SK-N-SH (cell line): ENCODE measurements around the gene SAT1. TPM values are rescaled to one million over a fixed set of nuclear protein-coding genes. Genes with fewer than 3 reads are reported as not detected.

Experiments used
- CTCF ChIA-PET: fragments of 300-600, 350-600 bp; formaldehyde crosslinking; extraction: SDS; loops from one replicate; lab custom pipeline; 2021; lab: Yijun Ruan, JAX
- POLR2A ChIA-PET: fragments of 350-600 bp; sonication (Branson Sonifier 250); formaldehyde crosslinking; extraction: SDS; loops from one replicate; lab custom pipeline; 2020; ENCODE audit warnings: antibody characterized with exemption, inconsistent platforms; lab: Yijun Ruan, JAX
- DNase-seq: peaks from one replicate; pipeline ENCODE4 v3.0.0; 2012
- H2AFZ ChIP-seq: fragments of 200-600 bp; sonication (generic); 2 replicates; pipeline ENCODE4 v1.8.1; 2016; ENCODE audit warnings: antibody characterized with exemption, mild to moderate bottlenecking, low read depth
- H3F3A ChIP-seq: fragments of 200-600 bp; sonication (generic); replicated peaks from 2 replicates; pipeline ENCODE3; 2016; ENCODE audit warnings: antibody characterized with exemption, mild to moderate bottlenecking; ENCODE audit not compliant: insufficient read depth
- H3K27ac ChIP-seq, 2 experiments: fragments of 200-500 bp in 1 of 2; fragments of 200-600 bp in 1 of 2; sonication (Bioruptor generic) in 1 of 2; sonication (generic), shearing (Covaris generic) in 1 of 2; 2 replicates each; pipeline versions ENCODE4 v1.5.1 to v1.6.1; 2014 to 2016; ENCODE audit warnings: low read depth in 2 of 2, inconsistent platforms in 1 of 2, low read length in 1 of 2, mild to moderate bottlenecking in 1 of 2, mixed read lengths in 1 of 2
- H3K27me3 ChIP-seq: fragments of 200-600 bp; sonication (generic), shearing (Covaris generic); 2 replicates; pipeline ENCODE4 v1.6.1; 2016; ENCODE audit warnings: mixed run types; ENCODE audit not compliant: insufficient read depth
- H3K36me3 ChIP-seq, 2 experiments: fragments of 200-500 bp in 1 of 2; fragments of 200-600 bp in 1 of 2; sonication (Bioruptor generic) in 1 of 2; sonication (generic) in 1 of 2; replicated peaks in 1 of 2; 2 replicates each; pipeline versions ENCODE3 to v1.5.1; 2014 to 2016; ENCODE audit warnings: low read length in 1 of 2, mild to moderate bottlenecking in 1 of 2; ENCODE audit not compliant: insufficient read depth in 2 of 2, control insufficient read depth in 1 of 2
- H3K4me1 ChIP-seq, 2 experiments: fragments of 200-500 bp in 1 of 2; fragments of 200-600 bp in 1 of 2; sonication (Bioruptor generic) in 1 of 2; sonication (generic), shearing (Covaris generic) in 1 of 2; 2 replicates each; pipeline versions ENCODE4 v1.5.1 to v1.6.1; 2014 to 2016; ENCODE audit warnings: low read depth in 1 of 2, low read length in 1 of 2, mixed run types in 1 of 2; ENCODE audit not compliant: insufficient read depth in 2 of 2, control insufficient read depth in 1 of 2
- H3K4me2 ChIP-seq: fragments of 200-600 bp; sonication (generic), shearing (Covaris generic); 2 replicates; pipeline ENCODE4 v1.6.1; 2017; ENCODE audit warnings: mixed run types
- H3K4me3 ChIP-seq, 2 experiments: fragments of 200-500 bp in 1 of 2; fragments of 200-600 bp in 1 of 2; sonication (Bioruptor generic) in 1 of 2; sonication (generic), shearing (Covaris generic) in 1 of 2; 2 replicates each; pipeline versions ENCODE4 v1.5.1 to v1.8.1; 2014 to 2016; ENCODE audit warnings: low read depth in 2 of 2, inconsistent platforms in 1 of 2, low read length in 1 of 2, mild to moderate bottlenecking in 1 of 2, mixed read lengths in 1 of 2, moderate library complexity in 1 of 2
- H3K79me2 ChIP-seq: fragments of 200-600 bp; sonication (generic); 2 replicates; pipeline ENCODE4 v1.8.1; 2017; ENCODE audit warnings: mild to moderate bottlenecking; ENCODE audit not compliant: insufficient read depth
- H3K9ac ChIP-seq: fragments of 200-600 bp; sonication (generic); 2 replicates; pipeline ENCODE4 v1.6.1; 2017; ENCODE audit warnings: mixed run types
- H3K9me2 ChIP-seq: fragments of 200-600 bp; sonication (generic); 2 replicates; pipeline ENCODE4 v1.6.1; 2017; ENCODE audit warnings: mixed run types
- H3K9me3 ChIP-seq: fragments of 200-600 bp; sonication (generic); 2 replicates; pipeline ENCODE4 v1.6.1; 2017; ENCODE audit warnings: mixed run types, mild to moderate bottlenecking, moderate library complexity
- H4K20me1 ChIP-seq: fragments of 200-600 bp; sonication (generic); 2 replicates; pipeline ENCODE4 v1.6.1; 2017; ENCODE audit warnings: mild to moderate bottlenecking, mixed run types; ENCODE audit not compliant: insufficient read depth
- FOXJ3 ChIP-seq: sonication (generic); formaldehyde crosslinking; IDR thresholded peaks from 2 replicates; pipeline ENCODE4 v1.5.1; 2020; ENCODE audit warnings: mild to moderate bottlenecking, missing genetic modification reagents
- FOXM1 ChIP-seq: IDR thresholded peaks from 2 replicates; pipeline ENCODE4 v1.4.0; 2012; ENCODE audit warnings: low read depth, mild to moderate bottlenecking
- GABPA ChIP-seq: IDR thresholded peaks from 2 replicates; pipeline ENCODE4 v1.4.0; 2012; ENCODE audit warnings: low read depth, mild to moderate bottlenecking
- IRF3 ChIP-seq: fragments of 150-350 bp; IDR thresholded peaks from 2 replicates; pipeline ENCODE4 v1.6.1; 2016; ENCODE audit warnings: mild to moderate bottlenecking, low read depth, low read length
- JUND ChIP-seq: IDR thresholded peaks from 2 replicates; pipeline ENCODE4 v1.4.0; 2012
- NFIC ChIP-seq: IDR thresholded peaks from 2 replicates; pipeline ENCODE4 v1.4.0; 2012; ENCODE audit warnings: borderline replicate concordance
- RAD21 ChIP-seq: IDR thresholded peaks from 2 replicates; pipeline ENCODE4 v1.6.1; 2012; ENCODE audit warnings: mild to moderate bottlenecking, low read length
- RCOR1 ChIP-seq: fragments of 150-350 bp; IDR thresholded peaks from 2 replicates; pipeline ENCODE4 v1.6.1; 2017; ENCODE audit warnings: antibody characterized with exemption, low read length
- RXRA ChIP-seq: IDR thresholded peaks from 2 replicates; pipeline ENCODE4 v1.4.0; 2012; ENCODE audit warnings: low read depth, mild to moderate bottlenecking, borderline replicate concordance
- SIN3A ChIP-seq: IDR thresholded peaks from 2 replicates; pipeline ENCODE4 v1.6.1; 2012; ENCODE audit warnings: low read depth, mild to moderate bottlenecking, low read length, moderate library complexity, borderline replicate concordance
- WGBS: methylation state at CpG from one replicate; pipeline ENCODE4 v1.1.6; 2017; ENCODE audit warnings: low lambda C conversion rate; 5-methylcytosine and 5-hydroxymethylcytosine counted together
- polyA plus RNA-seq, 3 experiments: library from polyadenylated mRNA; depleted of rRNA; stranded (reverse); fragments of >200 nt; gene quantifications; 2 replicates each; pipeline ENCODE4 v1.2.3, GENCODE V29; 2012
- TF ChIP-seq, protein P1 (sequence below): IDR thresholded peaks from 2 replicates; pipeline ENCODE4 v1.4.0; 2012; ENCODE audit warnings: low read depth, borderline replicate concordance
- TF ChIP-seq, protein P2 (sequence below): IDR thresholded peaks from 2 replicates; pipeline ENCODE4; 2012
- TF ChIP-seq, protein P3 (sequence below): IDR thresholded peaks from 2 replicates; pipeline ENCODE4 v1.4.0; 2012; ENCODE audit warnings: low read depth
- TF ChIP-seq, protein P4 (sequence below): fragments of 150-350 bp; IDR thresholded peaks from 2 replicates; pipeline ENCODE4 v1.6.1; 2017; ENCODE audit warnings: antibody characterized with exemption, low read length, low read depth, borderline replicate concordance
- TF ChIP-seq, protein P5 (sequence below): fragments of 200-600 bp; sonication (generic); IDR thresholded peaks from 2 replicates; pipeline ENCODE4 v1.6.1; 2017; ENCODE audit warnings: antibody characterized with exemption, mild to moderate bottlenecking, moderate library complexity
- TF ChIP-seq, protein P6 (sequence below): IDR thresholded peaks from 2 replicates; pipeline ENCODE4 v1.4.0; 2012; ENCODE audit warnings: low read depth, borderline replicate concordance

The SAT1 gene
- polyA plus RNA-seq, 1 of the 3 experiments (the other 2 are of a cell fraction) = 131 TPM

- TF ChIP-seq, protein P1, sequence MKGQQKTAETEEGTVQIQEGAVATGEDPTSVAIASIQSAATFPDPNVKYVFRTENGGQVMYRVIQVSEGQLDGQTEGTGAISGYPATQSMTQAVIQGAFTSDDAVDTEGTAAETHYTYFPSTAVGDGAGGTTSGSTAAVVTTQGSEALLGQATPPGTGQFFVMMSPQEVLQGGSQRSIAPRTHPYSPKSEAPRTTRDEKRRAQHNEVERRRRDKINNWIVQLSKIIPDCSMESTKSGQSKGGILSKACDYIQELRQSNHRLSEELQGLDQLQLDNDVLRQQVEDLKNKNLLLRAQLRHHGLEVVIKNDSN = no peak
- no peak for TF ChIP-seq SIN3A
- no peak for TF ChIP-seq NFIC
- TF ChIP-seq, protein P2, sequence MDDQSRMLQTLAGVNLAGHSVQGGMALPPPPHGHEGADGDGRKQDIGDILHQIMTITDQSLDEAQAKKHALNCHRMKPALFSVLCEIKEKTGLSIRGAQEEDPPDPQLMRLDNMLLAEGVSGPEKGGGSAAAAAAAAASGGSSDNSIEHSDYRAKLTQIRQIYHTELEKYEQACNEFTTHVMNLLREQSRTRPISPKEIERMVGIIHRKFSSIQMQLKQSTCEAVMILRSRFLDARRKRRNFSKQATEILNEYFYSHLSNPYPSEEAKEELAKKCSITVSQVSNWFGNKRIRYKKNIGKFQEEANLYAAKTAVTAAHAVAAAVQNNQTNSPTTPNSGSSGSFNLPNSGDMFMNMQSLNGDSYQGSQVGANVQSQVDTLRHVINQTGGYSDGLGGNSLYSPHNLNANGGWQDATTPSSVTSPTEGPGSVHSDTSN = no peak
- TF ChIP-seq, protein P3, sequence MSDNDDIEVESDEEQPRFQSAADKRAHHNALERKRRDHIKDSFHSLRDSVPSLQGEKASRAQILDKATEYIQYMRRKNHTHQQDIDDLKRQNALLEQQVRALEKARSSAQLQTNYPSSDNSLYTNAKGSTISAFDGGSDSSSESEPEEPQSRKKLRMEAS = no peak
- no peak for TF ChIP-seq RAD21
- no peak for TF ChIP-seq JUND
- no peak for TF ChIP-seq GABPA
- no peak for TF ChIP-seq FOXJ3 (CRISPR knock-in tag)
- TF ChIP-seq, protein P4, sequence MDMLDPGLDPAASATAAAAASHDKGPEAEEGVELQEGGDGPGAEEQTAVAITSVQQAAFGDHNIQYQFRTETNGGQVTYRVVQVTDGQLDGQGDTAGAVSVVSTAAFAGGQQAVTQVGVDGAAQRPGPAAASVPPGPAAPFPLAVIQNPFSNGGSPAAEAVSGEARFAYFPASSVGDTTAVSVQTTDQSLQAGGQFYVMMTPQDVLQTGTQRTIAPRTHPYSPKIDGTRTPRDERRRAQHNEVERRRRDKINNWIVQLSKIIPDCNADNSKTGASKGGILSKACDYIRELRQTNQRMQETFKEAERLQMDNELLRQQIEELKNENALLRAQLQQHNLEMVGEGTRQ = no peak
- TF ChIP-seq RCOR1 = no peak
These were observed 5.5 kb downstream of the SAT1 start (continued) for GRCh38 chrX:23788521-23788920.

DNA sequence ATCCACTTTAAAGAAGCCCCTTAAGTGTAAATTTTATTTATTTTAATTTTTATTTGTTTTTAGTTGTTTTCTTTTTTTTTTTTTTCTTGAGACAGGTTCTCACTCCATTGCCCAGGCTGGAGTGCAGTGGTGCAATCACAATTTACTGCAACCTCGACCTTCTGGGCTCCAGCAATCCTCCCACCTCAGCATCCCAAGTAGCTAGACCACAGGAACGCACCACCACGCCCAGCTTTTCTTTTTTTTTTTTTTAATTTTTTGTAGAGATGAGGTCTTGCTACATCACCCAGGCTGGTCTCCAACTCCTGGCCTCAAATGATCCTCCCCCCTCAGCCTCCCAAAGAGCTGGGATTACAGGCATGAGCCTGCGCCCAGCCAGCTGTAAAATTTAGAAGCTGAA is 6.0 kb downstream of the SAT1 start:
- H3K79me2 ChIP-seq = peaks cover 8% of the 10 kb centered on the region
- H3K4me2 ChIP-seq = no peak overlapping the region
- no peaks in the 10 kb centered on the region for H3K9me3 ChIP-seq
- H3K4me1 ChIP-seq = no peaks in the 10 kb centered on the region
- TF ChIP-seq FOXJ3 (CRISPR knock-in tag) (no peak), RXRA (no peak), IRF3 (no peak), GABPA (no peak), FOXM1 (no peak)
- TF ChIP-seq, protein P5, sequence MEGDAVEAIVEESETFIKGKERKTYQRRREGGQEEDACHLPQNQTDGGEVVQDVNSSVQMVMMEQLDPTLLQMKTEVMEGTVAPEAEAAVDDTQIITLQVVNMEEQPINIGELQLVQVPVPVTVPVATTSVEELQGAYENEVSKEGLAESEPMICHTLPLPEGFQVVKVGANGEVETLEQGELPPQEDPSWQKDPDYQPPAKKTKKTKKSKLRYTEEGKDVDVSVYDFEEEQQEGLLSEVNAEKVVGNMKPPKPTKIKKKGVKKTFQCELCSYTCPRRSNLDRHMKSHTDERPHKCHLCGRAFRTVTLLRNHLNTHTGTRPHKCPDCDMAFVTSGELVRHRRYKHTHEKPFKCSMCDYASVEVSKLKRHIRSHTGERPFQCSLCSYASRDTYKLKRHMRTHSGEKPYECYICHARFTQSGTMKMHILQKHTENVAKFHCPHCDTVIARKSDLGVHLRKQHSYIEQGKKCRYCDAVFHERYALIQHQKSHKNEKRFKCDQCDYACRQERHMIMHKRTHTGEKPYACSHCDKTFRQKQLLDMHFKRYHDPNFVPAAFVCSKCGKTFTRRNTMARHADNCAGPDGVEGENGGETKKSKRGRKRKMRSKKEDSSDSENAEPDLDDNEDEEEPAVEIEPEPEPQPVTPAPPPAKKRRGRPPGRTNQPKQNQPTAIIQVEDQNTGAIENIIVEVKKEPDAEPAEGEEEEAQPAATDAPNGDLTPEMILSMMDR = no peak
- TF ChIP-seq, protein P6, sequence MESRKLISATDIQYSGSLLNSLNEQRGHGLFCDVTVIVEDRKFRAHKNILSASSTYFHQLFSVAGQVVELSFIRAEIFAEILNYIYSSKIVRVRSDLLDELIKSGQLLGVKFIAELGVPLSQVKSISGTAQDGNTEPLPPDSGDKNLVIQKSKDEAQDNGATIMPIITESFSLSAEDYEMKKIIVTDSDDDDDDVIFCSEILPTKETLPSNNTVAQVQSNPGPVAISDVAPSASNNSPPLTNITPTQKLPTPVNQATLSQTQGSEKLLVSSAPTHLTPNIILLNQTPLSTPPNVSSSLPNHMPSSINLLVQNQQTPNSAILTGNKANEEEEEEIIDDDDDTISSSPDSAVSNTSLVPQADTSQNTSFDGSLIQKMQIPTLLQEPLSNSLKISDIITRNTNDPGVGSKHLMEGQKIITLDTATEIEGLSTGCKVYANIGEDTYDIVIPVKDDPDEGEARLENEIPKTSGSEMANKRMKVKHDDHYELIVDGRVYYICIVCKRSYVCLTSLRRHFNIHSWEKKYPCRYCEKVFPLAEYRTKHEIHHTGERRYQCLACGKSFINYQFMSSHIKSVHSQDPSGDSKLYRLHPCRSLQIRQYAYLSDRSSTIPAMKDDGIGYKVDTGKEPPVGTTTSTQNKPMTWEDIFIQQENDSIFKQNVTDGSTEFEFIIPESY = no peak
- TF ChIP-seq, protein P3 = no peak
- no peak overlapping the region for H3K27ac ChIP-seq
- DNase-seq = no peak
- H3F3A ChIP-seq = peaks cover 8% of the 10 kb centered on the region
- ChIA-PET POLR2A (no interaction called here), CTCF (interaction anchor here (1.0 kb wide), 1 partner anchor 113 kb away, joined by 6 read pairs; no protein-coding TSS in a partner anchor)
- H2AFZ ChIP-seq = no peak overlapping the region
- WGBS = 43% methylated on average over 4 of the region's 4 CpGs
- no peaks in the 10 kb centered on the region for H3K9me2 ChIP-seq
- H3K9ac ChIP-seq = no peak overlapping the region
- H4K20me1 ChIP-seq = 0 out of 2 replicates have a peak, but pooled peaks cover 5% of the 10 kb centered on the region
- peaks cover 0 to 10% of the 10 kb centered on the region in 2 experiments for H3K36me3 ChIP-seq
- no peak overlapping the region for H3K4me3 ChIP-seq
- no peaks in the 10 kb centered on the region; the same call in 1 of the 2 replicates for H3K27me3 ChIP-seq
